A673 (cell line): Measurements from ENCODE around the gene EIPR1.

Experiments
- EZH2 ChIP-seq: fragments of 200-600 bp; sonication (generic); IDR thresholded peaks from 2 replicates; pipeline ENCODE4 v1.6.1; 2017; ENCODE audit warnings: borderline replicate concordance, low read depth, mild to moderate bottlenecking, mixed read lengths, antibody characterized with exemption, low read length; ENCODE audit not compliant: poor library complexity, severe bottlenecking
- TF ChIP-seq, protein P1 (sequence below): fragments of 300-800, 200-600 bp; sonication (generic); conservative IDR thresholded peaks from 2 replicates; pipeline ENCODE4 v1.5.1; 2017; ENCODE audit warnings: low read depth, mild to moderate bottlenecking, antibody characterized with exemption, low read length, moderate library complexity, mixed read lengths

DNA sequence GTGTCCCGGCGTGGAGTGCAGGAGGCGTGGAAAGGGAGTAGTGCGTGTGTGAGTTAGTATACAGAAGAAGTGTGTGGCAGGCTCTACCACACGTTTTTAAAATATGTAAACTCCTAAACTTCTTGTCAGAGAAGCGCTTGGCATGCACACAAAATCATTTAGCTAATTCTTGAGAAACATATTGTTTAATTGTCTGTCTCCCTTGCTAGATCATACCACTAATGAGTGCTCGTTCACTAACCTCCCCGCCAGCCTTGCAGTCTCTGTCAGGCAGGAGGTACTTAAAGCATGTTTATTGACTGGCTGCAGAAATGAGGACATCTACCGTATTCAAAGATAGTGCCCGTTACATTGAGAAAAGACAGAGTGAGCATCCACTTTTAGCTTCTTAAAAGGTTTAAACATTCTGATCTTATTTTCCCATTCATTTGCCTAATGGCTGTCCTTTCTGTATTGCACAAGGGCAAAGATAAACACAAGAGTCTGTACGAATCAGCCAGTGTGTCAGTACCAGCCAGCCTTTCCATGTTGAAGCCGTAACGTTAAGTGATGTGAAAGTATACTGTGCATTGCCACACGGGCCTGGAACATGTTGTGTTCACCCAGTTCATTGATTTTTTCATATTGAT is 43.3 kb upstream of the EIPR1 start:
- TF ChIP-seq, protein P1, sequence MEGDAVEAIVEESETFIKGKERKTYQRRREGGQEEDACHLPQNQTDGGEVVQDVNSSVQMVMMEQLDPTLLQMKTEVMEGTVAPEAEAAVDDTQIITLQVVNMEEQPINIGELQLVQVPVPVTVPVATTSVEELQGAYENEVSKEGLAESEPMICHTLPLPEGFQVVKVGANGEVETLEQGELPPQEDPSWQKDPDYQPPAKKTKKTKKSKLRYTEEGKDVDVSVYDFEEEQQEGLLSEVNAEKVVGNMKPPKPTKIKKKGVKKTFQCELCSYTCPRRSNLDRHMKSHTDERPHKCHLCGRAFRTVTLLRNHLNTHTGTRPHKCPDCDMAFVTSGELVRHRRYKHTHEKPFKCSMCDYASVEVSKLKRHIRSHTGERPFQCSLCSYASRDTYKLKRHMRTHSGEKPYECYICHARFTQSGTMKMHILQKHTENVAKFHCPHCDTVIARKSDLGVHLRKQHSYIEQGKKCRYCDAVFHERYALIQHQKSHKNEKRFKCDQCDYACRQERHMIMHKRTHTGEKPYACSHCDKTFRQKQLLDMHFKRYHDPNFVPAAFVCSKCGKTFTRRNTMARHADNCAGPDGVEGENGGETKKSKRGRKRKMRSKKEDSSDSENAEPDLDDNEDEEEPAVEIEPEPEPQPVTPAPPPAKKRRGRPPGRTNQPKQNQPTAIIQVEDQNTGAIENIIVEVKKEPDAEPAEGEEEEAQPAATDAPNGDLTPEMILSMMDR, result no peak
- no peak for TF ChIP-seq EZH2
